ENCODE measurements around the gene EXOSC10. TPM values are rescaled to one million over a fixed set of nuclear protein-coding genes. Genes with fewer than 3 reads are reported as not detected.

EXOSC10 gene
- 43.5 and 59.9 TPM in 2 replicates for total RNA-seq

GRCh38 chr1:11099310-11100148 lies at the start of gene EXOSC10:
EXOSC10 (minus strand) TSS chr1:11099869; CDS start chr1:11099831, 38 bp downstream.

GRCh38 chr1:11059968-11060830 lies 39.5 kb downstream of the EXOSC10 start, which contains the start of gene SRM:
SRM (minus strand) TSS chr1:11060018; CDS start chr1:11059943, 75 bp downstream.

GRCh38 chr1:11046625-11047365 lies 52.9 kb downstream of the EXOSC10 start, which contains the start of gene MASP2:
MASP2 (minus strand) TSS chr1:11047239; CDS start chr1:11047207, 32 bp downstream.

Other genes starting within 250 kb of the EXOSC10 start
- gene TARDBP, start 87.2 kb downstream of the EXOSC10 start, total RNA-seq: 126 and 161 TPM in 2 replicates
- under 0.01 TPM in 1 of 2 replicates, not detected in the other for gene MASP2, start 52.6 kb downstream of the EXOSC10 start, total RNA-seq
- 29.9 and 31.6 TPM in 2 replicates for gene SRM, start 39.9 kb downstream of the EXOSC10 start, total RNA-seq
- 1.7 and 7.9 TPM in 2 replicates for gene ANGPTL7, start 89.5 kb upstream of the EXOSC10 start, total RNA-seq
- gene MTOR, start 162.7 kb upstream of the EXOSC10 start, total RNA-seq: 39.0 and 44.7 TPM in 2 replicates
- 8.4 and 10.0 TPM in 2 replicates for gene UBIAD1, start 173.3 kb upstream of the EXOSC10 start, total RNA-seq

Measured in smooth muscle cell of trachea (primary cell).